Thyroid gland (tissue), 4 donors: Measurements from ENCODE around the gene BCAS1. TPM values are rescaled to one million over a fixed set of nuclear protein-coding genes. Genes with fewer than 3 reads are reported as not detected.

ENCODE experiments used
- DNase-seq, 2 donors: peaks; one replicate each; pipeline ENCODE4 v3.0.0-alpha.2; 2019
- H3K27ac ChIP-seq, 3 donors: fragments of 200-600 bp; sonication (generic); 1 replicate in 2 of 3; 2 replicates in 1 of 3; pipeline ENCODE4 v1.5.1; 2016 to 2019; ENCODE audit warnings: mild to moderate bottlenecking in 1 of 3, moderate library complexity in 1 of 3
- H3K27me3 ChIP-seq: fragments of 200-600 bp; sonication (generic); one replicate; pipeline ENCODE4 v1.5.1; 2019
- H3K36me3 ChIP-seq, 2 donors: fragments of 200-600 bp; sonication (generic); one replicate each; pipeline ENCODE4 v1.5.1; 2016 to 2019
- H3K4me1 ChIP-seq, 2 donors: fragments of 200-600 bp; sonication (generic); one replicate each; pipeline ENCODE4 v1.5.1; 2017 to 2019
- H3K4me3 ChIP-seq, 3 donors: fragments of 200-600 bp; sonication (generic); replicated peaks in 1 of 3; 1 replicate in 2 of 3; 2 replicates in 1 of 3; pipeline ENCODE4 v1.5.1; 2016; ENCODE audit warnings: mild to moderate bottlenecking in 1 of 3
- H3K9me3 ChIP-seq: fragments of 200-600 bp; sonication (generic); one replicate; pipeline ENCODE4 v1.5.1; 2017
- POLR2A ChIP-seq, 2 donors: fragments of 450-650 bp; IDR thresholded peaks; one replicate each; pipeline ENCODE4 v1.6.1; 2017; ENCODE audit warnings: antibody characterized with exemption in 2 of 2, mild to moderate bottlenecking in 2 of 2, moderate library complexity in 1 of 2
- WGBS, 2 donors: methylation state at CpG; one replicate each; pipeline ENCODE4 v1.1.5; 2017; 5-methylcytosine and 5-hydroxymethylcytosine counted together
- intact Hi-C: fragments of 100-400 bp; cut with DNase I; formaldehyde crosslinking; loops from one replicate; pipeline ENCODE4 v1.15.1; 2023
- total RNA-seq, 4 donors: library from RNA; depleted of rRNA; stranded (reverse); fragments of >200 nt; gene quantifications; one replicate each; pipeline ENCODE4 v1.2.3, GENCODE V29; 2016
- TF ChIP-seq, protein P1 (sequence below), 6 experiments: fragments of 200-600 bp in 3 of 6; fragments of 450-650 bp in 3 of 6; sonication (generic) in 3 of 6; IDR thresholded peaks; one replicate each; pipeline ENCODE4 v1.5.1; 2016 to 2019; ENCODE audit warnings: antibody characterized with exemption in 6 of 6, mild to moderate bottlenecking in 2 of 6, inconsistent platforms in 1 of 6, moderate library complexity in 1 of 6

Gene BCAS1
- total RNA-seq, 4 donors from 2014 or later, result 0.11 TPM; not detected in 3

DNA sequence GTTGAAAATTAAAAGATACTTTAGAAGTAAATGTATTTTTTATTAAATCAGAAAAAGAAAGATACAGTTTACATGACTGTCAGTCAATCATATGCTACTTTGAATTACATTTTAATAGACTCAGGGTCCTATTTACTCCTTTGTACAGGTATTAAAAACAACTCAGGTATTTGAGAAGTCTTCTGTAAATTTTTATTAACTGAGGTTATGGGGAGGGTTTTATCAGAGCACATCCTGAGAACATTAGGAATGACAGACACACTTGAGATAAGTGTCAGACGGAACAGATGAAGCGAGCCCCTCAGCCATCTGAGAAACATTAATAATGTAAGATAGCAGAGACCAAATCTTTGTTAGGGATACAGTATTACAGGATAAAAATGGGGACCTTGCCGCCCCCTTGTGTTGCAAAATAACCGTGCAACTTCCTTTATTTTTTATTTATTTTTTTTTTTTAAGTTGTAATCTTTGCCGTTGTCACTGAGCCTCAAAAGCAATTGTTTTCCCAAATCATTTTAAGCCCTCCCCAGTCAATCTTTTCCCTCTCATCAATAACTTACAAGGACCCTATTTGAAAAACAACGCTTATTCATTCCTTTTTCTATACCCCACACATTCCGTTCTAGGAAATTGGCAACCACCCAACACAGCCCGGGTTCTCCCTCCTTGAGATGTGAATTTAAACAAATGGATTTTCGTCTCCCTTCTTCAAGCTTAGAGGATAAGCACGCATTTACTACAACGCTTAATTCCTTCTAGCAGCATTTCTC, 126.7 kb downstream of the BCAS1 start:
- H3K9me3 ChIP-seq, result no peaks in the 10 kb centered on the region
- no peaks in the 10 kb centered on the region for H3K36me3 ChIP-seq
- H3K4me1 ChIP-seq, result peaks cover 34 to 42% of the 10 kb centered on the region in 2 donors
- TF ChIP-seq, protein P1, sequence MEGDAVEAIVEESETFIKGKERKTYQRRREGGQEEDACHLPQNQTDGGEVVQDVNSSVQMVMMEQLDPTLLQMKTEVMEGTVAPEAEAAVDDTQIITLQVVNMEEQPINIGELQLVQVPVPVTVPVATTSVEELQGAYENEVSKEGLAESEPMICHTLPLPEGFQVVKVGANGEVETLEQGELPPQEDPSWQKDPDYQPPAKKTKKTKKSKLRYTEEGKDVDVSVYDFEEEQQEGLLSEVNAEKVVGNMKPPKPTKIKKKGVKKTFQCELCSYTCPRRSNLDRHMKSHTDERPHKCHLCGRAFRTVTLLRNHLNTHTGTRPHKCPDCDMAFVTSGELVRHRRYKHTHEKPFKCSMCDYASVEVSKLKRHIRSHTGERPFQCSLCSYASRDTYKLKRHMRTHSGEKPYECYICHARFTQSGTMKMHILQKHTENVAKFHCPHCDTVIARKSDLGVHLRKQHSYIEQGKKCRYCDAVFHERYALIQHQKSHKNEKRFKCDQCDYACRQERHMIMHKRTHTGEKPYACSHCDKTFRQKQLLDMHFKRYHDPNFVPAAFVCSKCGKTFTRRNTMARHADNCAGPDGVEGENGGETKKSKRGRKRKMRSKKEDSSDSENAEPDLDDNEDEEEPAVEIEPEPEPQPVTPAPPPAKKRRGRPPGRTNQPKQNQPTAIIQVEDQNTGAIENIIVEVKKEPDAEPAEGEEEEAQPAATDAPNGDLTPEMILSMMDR (IDR thresholded peaks at IDR 0.05), result peak in 5 of 6 experiments; percentile 22 to 66 (median 50)
- no peak for TF ChIP-seq POLR2A (IDR thresholded peaks at IDR 0.05)
- no peak overlapping the region for H3K4me3 ChIP-seq
- DNase-seq, result peak; percentile 28 to 35
- no peaks in the 10 kb centered on the region for H3K27me3 ChIP-seq
- no peak overlapping the region for H3K27ac ChIP-seq
- WGBS, 2 donors, result 13 to 15% methylated on average over 11 of the region's 11 CpGs
- intact Hi-C loops, result loop anchor here (5.0 kb wide), 1 partner anchor 366 kb away; no protein-coding TSS in a partner anchor

DNA sequence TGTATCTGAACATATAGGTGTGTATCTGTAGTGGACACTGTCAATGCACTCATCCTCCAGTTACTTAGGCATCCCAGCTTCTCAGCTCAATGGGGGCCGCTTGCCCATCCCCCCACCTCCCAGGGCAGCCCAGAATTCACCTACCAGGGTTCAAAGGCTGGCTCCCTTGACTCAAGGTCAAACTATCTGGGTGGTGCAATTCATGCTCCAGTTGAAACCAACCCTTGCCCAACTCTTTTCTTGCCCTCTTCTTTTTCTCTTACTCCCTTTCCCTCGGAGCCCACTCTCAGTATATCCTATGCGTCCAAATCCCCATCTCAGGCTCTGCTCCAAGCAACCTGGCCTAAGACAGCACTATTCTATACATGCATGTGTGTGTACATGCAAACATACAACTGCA, 127.4 kb downstream of the BCAS1 start:
- no peak for TF ChIP-seq POLR2A (IDR thresholded peaks at IDR 0.05)
- no peaks in the 10 kb centered on the region for H3K36me3 ChIP-seq
- 91 to 93% methylated on average over 3 of the region's 3 CpGs for WGBS, 2 donors
- H3K4me3 ChIP-seq, result no peak overlapping the region
- no peaks in the 10 kb centered on the region for H3K27me3 ChIP-seq
- DNase-seq, result no peak
- H3K4me1 ChIP-seq, result peaks cover 39 to 50% of the 10 kb centered on the region in 2 donors
- intact Hi-C loops, result loop anchor here (5.0 kb wide), 1 partner anchor 366 kb away; no protein-coding TSS in a partner anchor
- no peaks in the 10 kb centered on the region for H3K9me3 ChIP-seq
- no peak overlapping the region for H3K27ac ChIP-seq

DNA sequence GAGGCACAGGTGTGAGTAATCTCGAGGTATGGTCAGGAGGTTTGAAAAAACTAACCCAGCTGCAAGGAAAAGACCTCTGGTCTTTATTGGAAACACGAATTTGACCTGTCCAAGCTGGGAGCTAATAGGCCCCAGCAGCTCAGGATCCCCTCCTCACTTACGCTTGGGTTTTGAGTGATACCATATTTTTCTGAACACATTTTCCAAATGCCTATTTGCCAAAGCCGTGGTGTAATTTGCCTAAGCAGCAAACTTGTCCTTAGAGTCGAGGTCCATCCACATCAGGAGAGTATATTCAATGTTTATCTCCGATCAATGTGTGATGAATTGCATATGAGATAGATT, 128.0 kb downstream of the BCAS1 start:
- H3K27ac ChIP-seq, result peak overlapping the region in 2 of 3 donors; percentile 75 to 76
- no peak for TF ChIP-seq POLR2A (IDR thresholded peaks at IDR 0.05)
- TF ChIP-seq, protein P1 (IDR thresholded peaks at IDR 0.05), result no peak
- H3K4me1 ChIP-seq, result peaks cover 39 to 51% of the 10 kb centered on the region in 2 donors
- no peaks in the 10 kb centered on the region for H3K27me3 ChIP-seq
- no peaks in the 10 kb centered on the region for H3K9me3 ChIP-seq
- H3K4me3 ChIP-seq, result no peak overlapping the region
- DNase-seq, result no peak
- intact Hi-C loops, result loop anchor here (5.0 kb wide), 1 partner anchor 365 kb away; no protein-coding TSS in a partner anchor
- 84 to 88% methylated on average over 6 of the region's 6 CpGs for whole genome bisulfite sequencing, 2 donors
- H3K36me3 ChIP-seq, result no peaks in the 10 kb centered on the region

DNA sequence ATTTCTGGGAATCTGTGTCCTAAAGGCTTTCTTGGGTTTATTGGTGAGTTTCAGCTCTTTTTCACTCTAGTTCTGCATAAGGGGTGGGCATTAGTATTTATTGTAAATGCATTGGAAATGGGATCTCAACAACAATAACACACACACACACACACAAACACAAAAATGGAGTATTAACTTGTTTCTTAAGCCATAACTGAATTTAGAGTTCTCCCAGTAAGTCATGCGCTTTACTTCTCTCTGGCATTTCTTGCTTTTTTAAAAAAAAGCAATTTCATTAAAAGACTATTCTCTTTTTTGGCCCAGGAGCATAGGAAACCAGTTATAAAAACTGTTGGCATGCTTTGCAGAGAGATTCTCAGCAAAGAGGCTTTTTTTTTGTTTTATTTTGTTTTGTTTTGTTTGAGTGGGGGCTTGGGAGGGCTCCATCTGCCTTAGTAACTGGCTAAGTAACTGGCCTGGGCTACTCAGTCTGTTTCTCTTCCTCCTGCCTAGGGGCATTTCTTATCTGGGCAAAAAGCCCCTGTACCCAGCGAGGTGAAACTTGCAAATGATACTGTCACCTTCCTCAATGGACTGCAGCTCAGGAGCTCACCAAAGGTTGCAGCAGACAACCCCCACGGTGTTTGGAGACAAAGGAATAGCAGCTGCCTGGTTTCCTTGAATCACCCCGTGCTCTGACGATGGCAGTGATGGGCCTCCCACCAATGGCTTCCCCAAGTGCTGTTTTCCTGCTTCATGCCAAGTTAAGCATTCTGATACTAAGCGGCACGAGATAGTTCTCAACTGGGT, 128.5 kb downstream of the BCAS1 start:
- no peaks in the 10 kb centered on the region for H3K27me3 ChIP-seq
- H3K36me3 ChIP-seq, result no peaks in the 10 kb centered on the region
- no peak overlapping the region for H3K4me3 ChIP-seq
- H3K27ac ChIP-seq, result peak overlapping the region; percentile 10 to 76 (median 75)
- no peak for TF ChIP-seq POLR2A (IDR thresholded peaks at IDR 0.05)
- TF ChIP-seq, protein P1 (IDR thresholded peaks at IDR 0.05), result no peak
- WGBS, 2 donors, result 45 to 56% methylated on average over 7 of the region's 7 CpGs
- intact Hi-C loops, result loop anchor here (5.0 kb wide), 1 partner anchor 365 kb away; no protein-coding TSS in a partner anchor
- peaks cover 39 to 51% of the 10 kb centered on the region in 2 donors for H3K4me1 ChIP-seq
- H3K9me3 ChIP-seq, result no peaks in the 10 kb centered on the region
- peak in 1 of 2 donors; percentile 22 for DNase-seq

DNA sequence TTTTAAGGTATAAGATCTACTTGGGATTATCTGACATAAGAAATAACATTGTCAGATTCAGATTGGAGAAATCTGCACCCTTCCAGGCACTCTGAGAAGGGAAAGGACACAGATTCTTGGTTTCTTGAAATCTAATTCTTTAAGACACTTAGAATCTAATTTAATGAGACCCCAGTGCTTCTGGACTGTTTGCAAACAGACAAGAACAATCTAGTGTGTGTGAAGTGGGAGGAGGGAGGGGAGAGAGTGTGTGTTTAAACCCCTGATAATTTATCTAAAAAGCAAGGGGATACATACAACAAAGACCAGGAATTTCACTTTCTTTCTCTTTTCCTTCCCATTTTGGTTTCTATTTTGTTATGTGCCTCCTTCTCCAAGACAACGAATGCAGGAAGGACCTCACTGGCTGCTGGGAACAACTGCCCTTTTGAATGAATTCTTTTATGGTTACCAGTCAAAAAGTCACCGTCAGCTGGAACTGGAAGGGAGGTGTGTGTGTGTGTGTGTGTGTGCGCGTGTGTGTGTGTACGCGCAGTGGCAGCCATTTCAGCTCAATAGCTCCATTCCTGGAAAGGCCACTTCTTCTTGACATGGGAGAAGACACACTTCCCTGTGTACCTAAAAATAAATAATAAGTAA, 129.4 kb downstream of the BCAS1 start:
- DNase-seq, result peak; percentile 37 to 49

More for the DNA sequence above, 129.4 kb downstream of the BCAS1 start:
- no peaks in the 10 kb centered on the region for H3K36me3 ChIP-seq
- peaks cover 39 to 51% of the 10 kb centered on the region in 2 donors for H3K4me1 ChIP-seq
- no peaks in the 10 kb centered on the region for H3K9me3 ChIP-seq
- intact Hi-C loops, result loop anchor here (5.0 kb wide), 1 partner anchor 364 kb away; no protein-coding TSS in a partner anchor
- H3K4me3 ChIP-seq, result no peak overlapping the region
- no peaks in the 10 kb centered on the region for H3K27me3 ChIP-seq
- TF ChIP-seq, protein P1 (IDR thresholded peaks at IDR 0.05), result no peak
- TF ChIP-seq POLR2A (IDR thresholded peaks at IDR 0.05), result no peak
- WGBS, 2 donors, result 29 to 39% methylated on average over 6 of the region's 6 CpGs
- H3K27ac ChIP-seq, result peak overlapping the region; percentile 4 to 76 (median 75)
